Superior temporal gyrus (tissue), 1 donor: ENCODE data around the gene ANKS1B.
"Not testable (repeated sequence)": the region's sequence is repeated elsewhere in the genome, so short reads cannot be mapped to it uniquely, and the experiment has no call there.

Experiments
- DNase-seq: peaks from one replicate; pipeline ENCODE4 v3.0.0-alpha.2; 2016; ENCODE audit errors: extremely low spot score

The ANKS1B gene

DNA sequence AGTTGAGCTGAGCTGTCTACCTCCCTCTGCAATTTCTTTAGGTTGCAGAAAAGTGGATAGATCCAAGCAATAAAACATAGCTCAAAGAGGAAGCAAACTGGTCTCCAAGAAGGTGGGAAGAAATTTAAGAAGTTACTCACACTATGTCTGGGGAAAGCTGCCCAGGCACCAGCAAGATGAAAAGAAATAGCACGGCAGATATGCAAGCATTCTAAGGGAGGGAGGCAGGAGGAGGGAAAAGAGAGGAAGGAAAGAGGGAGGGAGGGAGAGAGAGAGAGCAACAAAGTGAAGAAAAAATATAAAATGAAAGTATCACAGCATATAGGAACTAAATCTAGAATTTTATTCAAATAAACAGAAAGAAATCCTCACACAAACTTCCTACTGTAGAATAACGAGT, 1099.0 kb downstream of the ANKS1B start:
- DNase-seq, result no peak

DNA sequence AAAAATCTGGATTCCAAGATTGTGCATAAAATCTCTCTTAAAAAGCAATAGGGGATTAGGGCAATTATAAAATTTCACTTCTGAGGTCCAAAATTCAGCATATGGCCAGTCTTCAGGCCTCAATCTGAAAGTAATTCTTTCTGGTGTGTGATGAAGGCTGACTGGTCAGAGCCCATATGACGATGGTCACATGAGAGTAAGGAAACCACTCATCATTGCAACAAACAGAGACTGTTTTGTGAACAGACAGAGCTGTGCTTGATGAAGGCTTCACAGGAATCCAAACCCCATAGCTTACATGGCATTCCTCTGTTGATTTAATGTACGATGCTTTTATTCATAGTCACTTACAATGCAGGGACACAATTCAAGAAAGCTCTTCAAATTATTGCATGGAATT, 1101.5 kb downstream of the ANKS1B start:
- DNase-seq, result peak; percentile 98

DNA sequence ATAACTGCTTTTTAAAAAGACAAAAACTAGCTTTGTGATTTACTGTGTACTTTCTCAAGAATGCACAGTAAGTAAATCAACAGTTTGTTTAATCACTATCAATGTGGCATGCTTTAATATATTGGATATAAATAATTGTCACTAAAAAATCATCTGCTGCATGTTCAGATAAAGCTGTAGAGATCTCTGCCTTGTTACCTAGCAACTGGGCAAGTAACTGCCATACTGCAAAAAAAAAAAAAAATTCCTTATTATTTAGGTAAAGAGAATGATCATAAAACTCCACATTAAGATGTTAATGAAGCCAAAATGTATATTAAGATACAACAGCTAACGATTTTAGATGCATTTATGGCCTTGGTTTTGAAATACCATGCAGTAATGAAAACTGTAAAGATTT, 1102.2 kb downstream of the ANKS1B start:
- DNase-seq, result peak; percentile 70

DNA sequence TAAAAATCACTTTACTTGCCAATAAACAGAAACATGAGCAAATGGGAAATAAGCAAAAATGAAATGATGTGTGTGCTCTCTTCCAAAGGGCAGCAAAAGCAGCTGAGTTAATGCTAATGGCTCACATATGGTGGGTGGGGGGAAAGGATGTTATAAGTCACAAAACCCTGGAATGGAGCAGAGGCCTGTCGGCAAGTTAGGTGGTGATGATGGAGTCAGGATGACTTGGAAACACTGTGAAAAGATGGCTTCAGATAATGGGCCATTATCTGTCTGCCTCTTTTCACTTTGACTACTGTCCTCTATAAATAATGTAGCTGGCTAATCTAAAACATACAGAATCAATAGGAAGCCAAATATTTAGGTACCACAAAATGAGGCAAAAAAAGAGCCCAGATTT, 1111.0 kb downstream of the ANKS1B start:
- DNase-seq, result no peak

DNA sequence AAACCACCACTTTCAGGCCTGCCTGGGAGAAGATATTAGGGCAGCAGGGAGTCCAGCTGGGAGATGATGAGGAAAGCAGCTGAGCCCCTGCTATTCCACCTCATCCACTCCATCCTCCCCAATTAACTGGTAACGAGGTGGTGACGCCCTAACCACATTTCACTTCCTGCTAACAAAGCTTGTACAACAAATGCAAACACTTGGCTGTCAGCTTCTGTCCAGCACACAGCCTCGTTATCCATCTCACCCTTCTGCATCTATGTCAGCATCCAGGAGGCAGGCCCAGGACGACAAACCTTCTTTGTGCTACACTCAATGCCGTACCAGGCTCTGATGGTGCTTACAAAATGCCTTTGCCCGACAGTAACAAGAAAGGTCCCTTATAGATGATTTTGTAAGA, 1114.2 kb downstream of the ANKS1B start:
- DNase-seq, result peak; percentile 92

DNA sequence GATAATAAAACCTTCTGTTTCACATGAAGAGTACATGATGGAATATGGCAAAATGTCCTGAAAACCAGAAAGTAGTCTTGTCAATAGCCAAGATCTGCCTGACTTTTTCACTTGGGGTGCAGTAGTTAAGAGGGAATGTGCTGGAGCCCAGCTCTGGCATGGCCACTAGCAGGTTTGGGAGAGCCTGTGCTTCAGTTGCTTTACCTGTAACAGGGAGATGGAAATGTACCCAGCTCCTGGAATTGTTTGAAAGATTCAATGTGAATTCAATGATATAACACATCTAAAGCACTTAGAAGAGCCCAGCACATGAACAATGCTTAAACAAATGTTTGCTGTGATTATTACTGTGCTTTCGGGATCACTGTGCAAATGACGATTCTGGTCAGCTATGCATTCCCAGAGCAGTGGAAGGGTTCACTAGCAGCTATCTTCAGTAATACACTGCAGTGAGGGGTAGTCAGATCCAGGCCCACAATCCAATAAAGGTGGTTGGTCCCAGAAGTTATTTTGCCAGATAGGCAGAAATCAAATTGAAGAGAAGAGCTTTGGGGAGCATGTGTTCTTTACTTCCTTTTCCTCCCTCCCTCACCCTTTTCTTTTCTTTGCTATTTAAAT, 1114.7 kb downstream of the ANKS1B start:
- DNase-seq, result peak; percentile 68

DNA sequence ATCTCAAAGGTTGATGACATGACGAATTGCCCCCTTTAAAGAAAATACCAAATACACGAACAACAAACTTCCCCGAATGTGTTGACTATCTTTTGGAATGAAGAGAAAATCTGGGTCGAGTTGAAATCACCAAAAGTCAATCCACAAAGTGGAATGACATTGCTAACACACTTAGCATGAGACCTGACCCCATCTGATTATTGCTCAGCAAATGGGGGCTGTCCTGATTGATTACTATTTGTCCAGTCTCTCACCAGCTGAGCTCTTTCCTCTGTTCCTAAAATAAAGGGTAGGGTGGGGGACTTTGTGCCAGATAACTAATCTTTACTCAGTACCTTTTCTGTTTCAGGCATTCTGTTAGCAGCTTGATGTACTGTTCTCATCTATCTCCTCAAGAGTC, 1116.2 kb downstream of the ANKS1B start:
- DNase-seq, result no peak

DNA sequence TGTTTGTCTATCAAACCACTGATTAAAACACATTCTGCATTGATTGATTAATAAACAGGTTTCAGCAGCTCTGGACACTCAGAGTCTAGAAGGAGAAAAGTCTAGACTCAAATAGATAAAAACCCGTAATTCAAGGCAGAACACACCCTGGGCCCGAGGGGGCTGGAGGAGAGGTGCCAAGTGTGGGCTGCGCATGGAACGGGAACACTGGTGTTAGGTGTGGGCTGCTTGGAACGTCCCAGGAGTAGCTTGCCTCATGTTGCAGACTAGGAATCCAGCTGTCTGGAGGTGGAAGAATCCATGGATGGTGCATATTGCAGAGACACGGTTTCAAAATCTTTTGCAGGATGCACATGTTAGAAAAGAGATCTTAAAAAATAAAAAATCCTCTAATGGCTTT, 1116.7 kb downstream of the ANKS1B start:
- peak; percentile 67 for DNase-seq

DNA sequence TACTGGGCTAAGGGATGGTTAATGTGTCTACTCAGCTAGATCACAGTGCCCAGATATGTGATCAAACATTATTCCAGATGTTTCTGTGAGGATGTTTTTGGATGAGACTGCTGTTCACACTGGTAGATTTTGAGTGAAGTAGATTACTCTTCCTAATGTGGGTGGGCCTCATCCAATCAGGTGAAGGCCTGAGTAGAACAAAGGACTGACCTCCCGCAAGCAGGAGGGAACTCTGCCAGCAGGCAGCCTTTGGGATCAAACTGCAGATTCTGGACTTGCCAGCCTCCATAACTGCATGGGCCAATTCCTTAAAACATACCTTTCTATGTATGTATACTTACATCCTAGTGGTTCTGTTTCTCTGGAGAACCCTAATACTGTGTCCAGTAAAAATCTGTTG, 1120.4 kb downstream of the ANKS1B start:
- DNase-seq, result no peak

DNA sequence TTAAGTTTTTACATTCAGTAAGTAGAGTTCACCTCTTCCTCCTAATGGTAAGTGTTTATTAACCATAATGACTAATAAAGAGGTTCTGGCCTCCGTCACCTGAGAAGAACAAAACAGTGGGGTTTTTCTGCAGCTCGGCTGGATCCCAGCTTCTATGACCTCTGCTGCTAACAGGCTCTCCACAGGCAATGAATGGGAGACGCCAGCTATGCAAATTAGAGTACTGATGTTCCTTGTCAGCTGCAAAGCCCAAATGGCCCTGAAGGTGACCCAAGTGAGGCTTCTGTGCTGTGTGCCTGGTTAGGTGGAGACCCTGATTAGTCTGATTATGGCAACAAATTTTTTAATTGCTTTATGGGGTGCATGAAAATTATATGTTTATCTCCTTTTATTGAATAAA, 1121.6 kb downstream of the ANKS1B start:
- no peak for DNase-seq

DNA sequence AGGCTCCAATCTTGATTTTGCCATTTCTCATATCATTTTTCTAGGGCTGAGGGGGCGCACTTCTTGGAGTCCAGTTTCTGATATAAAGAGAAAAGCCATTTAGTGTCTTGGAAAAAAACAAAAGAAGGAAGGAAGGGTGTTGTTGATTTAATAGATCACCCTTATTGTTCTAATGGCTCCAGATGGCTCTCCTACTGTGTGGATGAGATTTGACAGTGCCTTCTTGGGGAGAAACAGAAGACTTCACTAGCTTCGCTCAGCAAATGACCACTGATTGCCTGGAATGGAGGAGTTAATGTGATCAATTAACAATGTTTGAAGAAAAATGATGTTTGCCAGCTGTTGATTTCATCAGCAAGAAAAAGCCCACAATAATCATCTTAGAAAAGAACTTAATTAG, 1123.5 kb downstream of the ANKS1B start:
- no peak for DNase-seq

DNA sequence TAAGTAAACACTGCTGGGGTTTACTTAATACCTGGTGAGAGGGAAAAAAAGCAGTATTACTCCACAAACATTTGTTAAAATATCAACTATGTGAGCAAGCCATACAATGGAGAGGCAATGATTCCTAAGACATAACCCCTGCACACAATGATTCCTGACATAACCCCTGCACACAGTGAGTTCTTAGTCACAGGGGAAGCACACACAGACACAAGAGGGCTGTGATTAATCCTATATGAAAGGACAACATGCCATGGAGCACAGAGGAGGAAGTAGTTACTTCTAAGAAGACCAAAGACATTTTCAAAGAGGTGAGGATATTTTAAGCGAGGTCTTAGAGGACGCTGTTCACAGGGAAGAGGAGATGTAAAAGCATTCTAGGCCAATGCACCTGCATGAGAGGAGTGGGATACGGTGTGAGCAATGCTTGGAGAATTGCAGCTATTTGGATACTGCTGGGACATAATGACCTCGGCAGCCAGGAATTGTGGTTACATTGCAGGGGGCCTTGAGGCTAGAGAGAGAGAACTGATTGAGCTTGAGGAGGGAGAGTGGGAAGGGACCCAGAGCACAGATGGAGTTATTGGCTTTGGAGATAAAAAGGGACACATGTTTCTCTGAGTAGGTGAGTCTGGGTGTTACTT, 1127.7 kb downstream of the ANKS1B start:
- no peak for DNase-seq

DNA sequence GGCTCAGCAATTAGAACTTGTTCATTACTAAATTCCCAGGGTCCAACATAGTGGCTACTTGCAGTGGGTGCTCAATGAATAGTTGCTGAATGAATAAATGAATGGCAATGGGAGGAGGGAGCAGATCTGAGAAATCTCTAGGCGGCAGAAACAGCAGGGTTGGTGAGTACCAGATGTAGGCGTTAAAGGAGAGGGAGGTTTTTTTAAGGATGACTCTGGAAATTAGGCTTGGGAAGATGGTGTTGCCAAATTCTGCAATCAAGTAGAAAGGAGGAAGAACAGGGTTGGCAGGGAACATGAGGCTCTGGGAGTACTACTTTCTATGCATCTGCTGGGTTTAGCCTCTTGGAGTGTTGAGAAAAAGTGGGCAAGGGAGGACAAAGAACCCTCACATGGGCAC, 1132.6 kb downstream of the ANKS1B start:
- DNase-seq, result no peak

DNA sequence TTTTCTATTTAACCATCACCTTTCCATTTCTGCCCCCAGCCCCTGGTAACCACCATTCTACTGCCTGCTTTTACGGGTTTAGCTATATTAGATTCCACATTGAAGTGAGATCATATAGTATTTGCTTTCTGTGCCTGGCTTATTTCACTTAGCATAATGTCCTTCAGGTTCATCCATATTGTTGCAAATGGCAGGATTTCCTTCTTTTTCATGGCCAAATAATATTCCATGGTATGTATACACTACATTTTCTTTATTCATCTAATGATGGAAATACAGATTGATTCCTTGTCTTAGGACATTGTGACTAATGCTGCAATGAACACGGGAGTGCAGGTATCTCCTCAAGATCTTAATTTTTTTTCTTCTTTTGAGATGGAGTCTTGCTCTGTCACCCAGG, 1137.5 kb downstream of the ANKS1B start:
- DNase-seq, result no peak

DNA sequence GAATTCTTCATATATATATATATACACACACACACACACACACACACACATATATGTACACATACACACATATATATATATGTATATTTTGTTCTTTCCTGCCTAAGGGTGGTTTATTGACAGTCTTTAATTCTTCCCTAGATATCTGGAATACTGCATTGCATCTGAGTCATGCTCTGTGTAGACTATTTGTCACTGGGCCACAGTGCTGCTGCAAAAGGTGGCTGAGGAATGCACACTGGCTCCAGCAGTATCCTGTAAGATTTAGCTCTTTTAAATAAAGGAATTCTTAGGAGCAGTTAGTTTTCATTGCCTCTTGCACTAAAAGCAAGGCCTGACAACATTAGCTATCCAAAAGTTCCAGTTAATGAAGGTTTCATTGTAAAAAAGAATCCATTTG, 1138.8 kb downstream of the ANKS1B start:
- no peak for DNase-seq

DNA sequence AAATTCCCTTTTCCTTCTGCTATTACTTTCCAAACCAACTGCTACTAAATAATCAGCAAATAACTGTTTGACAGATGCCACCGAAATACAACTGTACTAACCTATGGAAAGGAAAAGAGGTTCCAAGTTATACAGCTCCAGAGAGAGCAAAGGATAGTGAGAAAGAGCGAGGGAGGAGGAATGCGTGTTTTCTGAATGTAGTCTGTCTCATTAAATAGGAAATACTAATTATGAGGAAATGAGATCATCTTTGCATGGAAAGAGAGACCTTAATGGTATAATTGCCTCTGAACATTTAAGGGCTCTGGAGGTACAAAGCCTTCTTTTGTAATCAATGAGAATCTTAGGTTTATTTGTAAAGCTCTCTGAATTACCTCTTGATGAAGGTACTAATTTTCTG, 1144.4 kb downstream of the ANKS1B start:
- no peak for DNase-seq

DNA sequence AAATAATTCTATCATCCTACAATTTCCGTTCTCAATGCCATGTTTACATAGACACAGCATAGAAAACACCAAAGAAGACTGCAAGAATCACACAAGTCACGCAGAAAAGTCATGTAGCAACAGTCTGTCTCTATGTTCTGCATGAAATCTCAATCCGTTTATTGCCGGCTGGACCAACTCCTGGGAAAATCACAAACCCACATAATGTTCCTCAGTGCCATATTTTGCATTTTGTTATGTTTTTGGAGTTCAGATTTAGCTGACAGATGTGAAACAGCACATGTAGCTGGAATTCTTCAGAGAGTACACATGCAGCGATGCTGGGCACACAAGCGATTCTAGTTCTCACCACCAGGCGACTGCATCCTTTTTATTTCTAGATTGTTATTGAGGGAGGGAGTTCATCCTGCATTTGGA, 1146.5 kb downstream of the ANKS1B start:
- peak; percentile 88 for DNase-seq

DNA sequence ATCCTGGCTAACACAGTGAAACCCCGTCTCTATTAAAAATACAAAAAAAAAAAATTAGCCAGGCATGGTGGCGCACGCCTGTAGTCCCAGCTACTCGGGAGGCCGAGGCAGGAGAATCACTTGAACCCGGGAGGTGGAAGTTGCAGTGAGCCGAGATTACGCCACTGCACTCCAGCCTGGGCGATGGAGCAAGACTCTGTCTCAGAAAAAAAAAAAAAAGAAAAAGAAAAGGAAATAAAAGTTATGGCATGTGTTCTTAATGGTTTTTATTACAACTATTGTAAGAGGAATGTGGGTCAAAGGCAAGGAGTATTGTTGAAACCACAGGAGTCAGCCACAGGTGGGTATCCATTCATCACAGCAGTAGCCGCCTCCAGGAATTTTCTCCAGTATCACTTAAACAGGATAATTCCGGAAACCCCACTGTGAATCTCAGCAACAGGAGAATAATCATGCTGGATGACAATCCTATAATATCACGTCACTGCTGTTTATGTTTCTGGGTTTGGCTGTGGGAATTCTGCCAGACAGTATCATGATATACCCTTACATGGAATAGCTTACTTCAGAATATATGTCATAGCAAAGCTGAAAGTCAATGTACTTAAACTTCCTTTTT, 1147.5 kb downstream of the ANKS1B start:
- not testable (repeated sequence) for DNase-seq

DNA sequence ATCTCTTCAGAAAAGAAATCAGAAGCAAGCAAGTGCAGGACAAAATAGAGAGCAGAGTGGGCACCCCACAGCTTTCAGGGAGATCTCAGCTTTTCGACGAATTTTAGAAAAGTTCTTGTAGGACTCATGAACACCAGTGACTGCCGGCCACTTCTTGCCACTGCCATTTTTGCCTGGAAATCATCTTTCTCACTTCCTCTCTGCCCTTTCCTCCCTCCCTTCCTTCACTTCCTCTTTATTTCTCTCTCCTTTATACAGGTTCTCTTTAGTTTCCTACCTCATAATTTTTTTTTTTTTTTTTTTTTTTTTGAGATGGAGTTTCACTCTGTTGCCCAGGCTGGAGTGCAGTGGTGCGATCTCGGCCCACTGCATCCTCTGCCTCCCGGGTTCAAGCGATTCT, 1154.1 kb downstream of the ANKS1B start:
- no peak for DNase-seq

DNA sequence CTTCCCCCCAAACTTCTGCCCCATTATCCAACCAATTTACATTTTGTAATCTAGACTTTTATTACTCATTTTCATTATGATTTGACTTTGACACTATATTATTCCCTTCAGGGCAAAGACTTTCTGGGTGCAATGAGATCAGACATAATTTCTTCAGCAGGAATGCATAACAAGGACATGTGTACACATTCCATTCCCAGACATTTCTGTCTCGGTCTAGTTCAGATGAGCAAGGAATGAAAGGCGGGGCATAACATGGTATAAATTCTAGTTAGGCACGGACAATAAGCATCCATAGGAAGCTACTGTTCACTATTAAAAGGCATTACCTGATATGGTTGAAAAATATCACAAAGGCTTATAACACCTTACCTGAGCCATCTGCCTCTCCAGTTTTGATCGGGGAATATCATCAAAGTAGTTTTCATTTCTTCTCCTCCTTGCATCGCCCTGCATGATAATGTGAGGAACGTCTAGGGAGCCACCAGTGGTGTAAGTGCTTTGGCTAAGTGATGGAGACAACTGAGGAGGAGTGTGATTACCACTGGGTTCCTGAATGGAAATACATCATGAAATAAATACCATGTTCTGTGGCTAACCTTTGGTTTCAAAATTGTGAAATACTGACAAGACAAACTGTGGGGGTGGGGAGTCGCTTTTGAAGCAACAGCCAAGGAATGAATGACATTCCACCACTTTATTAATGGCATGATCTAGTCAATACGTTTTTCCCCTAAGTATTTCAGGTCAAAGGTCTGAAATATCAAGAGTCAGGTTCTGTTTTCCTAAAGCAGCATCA, 1155.7 kb downstream of the ANKS1B start:
- no peak for DNase-seq

DNA sequence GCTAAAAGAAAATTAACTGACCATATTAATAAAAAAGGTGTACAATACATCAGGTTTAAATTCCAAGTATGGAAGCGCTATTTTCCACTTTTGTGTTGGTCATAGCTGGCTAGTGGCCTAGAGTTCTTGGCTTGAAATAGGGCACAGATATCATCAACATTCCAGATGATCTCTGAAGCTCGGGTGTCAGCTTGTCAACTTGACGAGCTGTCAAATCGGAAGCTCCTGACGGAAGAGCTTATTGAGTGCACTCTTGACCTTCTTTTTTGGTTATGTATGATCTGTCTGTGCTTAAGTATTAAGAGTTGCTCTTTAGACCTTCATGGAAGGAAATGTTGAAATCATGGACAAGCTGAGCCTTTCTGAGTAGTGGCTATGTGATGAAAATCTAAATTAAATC, 1161.7 kb downstream of the ANKS1B start:
- no peak for DNase-seq

DNA sequence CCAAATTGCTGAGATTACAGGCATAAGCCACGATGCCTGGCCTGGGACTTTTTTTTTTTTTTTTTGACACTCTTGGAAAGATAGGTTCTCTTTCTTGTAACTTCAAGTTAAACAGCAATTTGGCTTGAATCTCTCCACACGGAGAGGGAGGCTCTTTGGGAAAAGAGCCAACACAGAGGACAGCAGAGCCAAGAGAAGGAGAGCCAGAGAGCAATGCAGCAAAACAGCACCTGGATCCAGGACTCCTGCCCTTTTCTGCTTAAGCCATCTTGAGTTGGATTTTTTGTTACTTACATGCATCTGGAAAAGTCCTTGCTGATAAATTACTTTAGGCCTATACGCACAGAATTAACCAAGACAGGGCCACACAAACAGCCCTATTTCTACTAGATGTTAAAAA, 1162.9 kb downstream of the ANKS1B start:
- no peak for DNase-seq

DNA sequence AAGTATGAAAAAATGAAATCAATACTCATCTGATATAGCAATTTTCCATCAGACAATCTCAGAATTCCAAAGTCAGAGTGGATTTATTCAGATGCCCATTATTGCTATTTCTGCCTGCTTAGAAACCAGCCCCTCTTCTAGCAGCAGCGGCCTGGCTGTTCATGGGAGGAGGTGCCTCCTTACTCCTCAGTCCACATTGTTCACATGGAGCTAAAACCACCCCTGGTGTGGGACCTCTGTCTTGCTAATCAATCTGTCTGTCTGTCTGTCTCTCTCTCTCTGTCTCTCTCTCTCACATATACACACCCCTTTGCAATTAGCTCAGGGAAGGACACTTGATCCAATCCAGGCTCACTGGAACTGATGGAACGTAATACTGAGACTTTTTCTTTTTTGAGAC, 1163.5 kb downstream of the ANKS1B start:
- DNase-seq, result no peak
